ENCODE results near the gene GPR78.

GRCh38 chr4:8589336-8589735, 9.1 kb downstream of the GPR78 start:
- TF ChIP-seq, protein P1, sequence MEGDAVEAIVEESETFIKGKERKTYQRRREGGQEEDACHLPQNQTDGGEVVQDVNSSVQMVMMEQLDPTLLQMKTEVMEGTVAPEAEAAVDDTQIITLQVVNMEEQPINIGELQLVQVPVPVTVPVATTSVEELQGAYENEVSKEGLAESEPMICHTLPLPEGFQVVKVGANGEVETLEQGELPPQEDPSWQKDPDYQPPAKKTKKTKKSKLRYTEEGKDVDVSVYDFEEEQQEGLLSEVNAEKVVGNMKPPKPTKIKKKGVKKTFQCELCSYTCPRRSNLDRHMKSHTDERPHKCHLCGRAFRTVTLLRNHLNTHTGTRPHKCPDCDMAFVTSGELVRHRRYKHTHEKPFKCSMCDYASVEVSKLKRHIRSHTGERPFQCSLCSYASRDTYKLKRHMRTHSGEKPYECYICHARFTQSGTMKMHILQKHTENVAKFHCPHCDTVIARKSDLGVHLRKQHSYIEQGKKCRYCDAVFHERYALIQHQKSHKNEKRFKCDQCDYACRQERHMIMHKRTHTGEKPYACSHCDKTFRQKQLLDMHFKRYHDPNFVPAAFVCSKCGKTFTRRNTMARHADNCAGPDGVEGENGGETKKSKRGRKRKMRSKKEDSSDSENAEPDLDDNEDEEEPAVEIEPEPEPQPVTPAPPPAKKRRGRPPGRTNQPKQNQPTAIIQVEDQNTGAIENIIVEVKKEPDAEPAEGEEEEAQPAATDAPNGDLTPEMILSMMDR (IDR thresholded peaks at IDR 0.05; ENCODE audit: borderline replicate concordance, extremely low read depth, low read length, poor library complexity, severe bottlenecking): no peak
- TF ChIP-seq EZH2 (IDR thresholded peaks at IDR 0.05; ENCODE audit: borderline replicate concordance, low read depth, low read length, severe bottlenecking): no peak

All from DND-41 (cell line).